Trophoblast cell (in vitro differentiated cells and primary cell): Measurements from ENCODE around the gene NUP153.

Experiments used
- DNase-seq, 2 donors: peaks; one replicate each; pipeline ENCODE4 v3.0.0-alpha.2; 2016
- H2AFZ ChIP-seq: 2 replicates; pipeline ENCODE4 v1.6.1; 2013; ENCODE audit warnings: low read length, moderate library complexity, mild to moderate bottlenecking; ENCODE audit not compliant: insufficient read depth, poor library complexity
- H2AK5ac ChIP-seq: 2 replicates; pipeline ENCODE4 v1.6.1; 2013; ENCODE audit warnings: mild to moderate bottlenecking, low read length
- H2BK120ac ChIP-seq: 2 replicates; pipeline ENCODE4 v1.6.1; 2013; ENCODE audit warnings: low read length, mild to moderate bottlenecking, moderate library complexity; ENCODE audit not compliant: insufficient read depth, poor library complexity
- H2BK12ac ChIP-seq: 2 replicates; pipeline ENCODE4 v1.6.1; 2013; ENCODE audit warnings: mild to moderate bottlenecking, low read length, moderate library complexity
- H2BK5ac ChIP-seq: 2 replicates; pipeline ENCODE4 v1.6.1; 2013; ENCODE audit warnings: low read length, low read depth, moderate library complexity, mild to moderate bottlenecking; ENCODE audit not compliant: poor library complexity
- H3K14ac ChIP-seq: 2 replicates; pipeline ENCODE4 v1.6.1; 2013; ENCODE audit warnings: mild to moderate bottlenecking, low read length
- H3K18ac ChIP-seq: 2 replicates; pipeline ENCODE4 v1.6.1; 2013; ENCODE audit warnings: mild to moderate bottlenecking, low read length
- H3K23ac ChIP-seq: 2 replicates; pipeline ENCODE4 v1.6.1; 2013; ENCODE audit warnings: low read length
- H3K27ac ChIP-seq: 2 replicates; pipeline ENCODE4 v1.5.1; 2013; ENCODE audit warnings: low read depth, mild to moderate bottlenecking, inconsistent platforms, low read length, moderate library complexity
- H3K27me3 ChIP-seq: 2 replicates; pipeline ENCODE4 v1.6.1; 2013; ENCODE audit warnings: inconsistent platforms, mild to moderate bottlenecking, low read length, moderate library complexity; ENCODE audit not compliant: insufficient read depth
- H3K36me3 ChIP-seq, 2 experiments: 1 replicate in 1 of 2; 2 replicates in 1 of 2; pipeline ENCODE4 v1.6.1; 2013; ENCODE audit warnings: low read length in 2 of 2, mild to moderate bottlenecking in 2 of 2, moderate library complexity in 1 of 2; ENCODE audit not compliant: insufficient read depth in 2 of 2, control insufficient read depth in 1 of 2
- H3K4ac ChIP-seq: 2 replicates; pipeline ENCODE4 v1.6.1; 2013; ENCODE audit warnings: low read depth, mild to moderate bottlenecking, low read length, moderate library complexity
- H3K4me1 ChIP-seq, 2 experiments: 1 replicate in 1 of 2; 2 replicates in 1 of 2; pipeline ENCODE4 v1.6.1; 2013; ENCODE audit warnings: low read length in 2 of 2, mild to moderate bottlenecking in 2 of 2, moderate library complexity in 1 of 2; ENCODE audit not compliant: insufficient read depth in 2 of 2, control insufficient read depth in 1 of 2
- H3K4me2 ChIP-seq: 2 replicates; pipeline ENCODE4 v1.6.1; 2013; ENCODE audit warnings: inconsistent platforms, mild to moderate bottlenecking, low read length, moderate library complexity
- H3K4me3 ChIP-seq: 2 replicates; pipeline ENCODE4 v1.5.1; 2013; ENCODE audit warnings: mild to moderate bottlenecking, low read depth, low read length, inconsistent platforms
- H3K79me1 ChIP-seq: one replicate; pipeline ENCODE4 v1.6.1; 2013; ENCODE audit warnings: low read length
- H3K79me2 ChIP-seq: 2 replicates; pipeline ENCODE4 v1.6.1; 2013; ENCODE audit warnings: low read length, mild to moderate bottlenecking; ENCODE audit not compliant: control insufficient read depth, insufficient read depth, poor library complexity
- H3K9ac ChIP-seq: 2 replicates; pipeline ENCODE4 v1.6.1; 2013; ENCODE audit warnings: mild to moderate bottlenecking, low read length
- H3K9me3 ChIP-seq: 2 replicates; pipeline ENCODE4 v1.6.1; 2013; ENCODE audit warnings: low read depth, mild to moderate bottlenecking, control low read depth, inconsistent platforms, low read length; ENCODE audit not compliant: insufficient read depth
- H4K12ac ChIP-seq: 2 replicates; pipeline ENCODE4 v1.6.1; 2013; ENCODE audit warnings: low read depth, mild to moderate bottlenecking, low read length, moderate library complexity
- H4K8ac ChIP-seq: 2 replicates; pipeline ENCODE4 v1.6.1; 2013; ENCODE audit warnings: low read depth, mild to moderate bottlenecking, low read length, moderate library complexity
- H4K91ac ChIP-seq: one replicate; pipeline ENCODE4 v1.6.1; 2013; ENCODE audit warnings: low read depth, mild to moderate bottlenecking, low read length, moderate library complexity
- WGBS: extraction: QIAGEN DNeasy Blood & Tissue Kit; methylation state at CpG from one replicate; pipeline ENCODE4 v1.1.7; 2013; ENCODE audit warnings: missing lambda C conversion rate; ENCODE audit not compliant: insufficient read length, insufficient coverage; ENCODE audit errors: extremely low coverage; 5-methylcytosine and 5-hydroxymethylcytosine counted together

Gene NUP153

DNA sequence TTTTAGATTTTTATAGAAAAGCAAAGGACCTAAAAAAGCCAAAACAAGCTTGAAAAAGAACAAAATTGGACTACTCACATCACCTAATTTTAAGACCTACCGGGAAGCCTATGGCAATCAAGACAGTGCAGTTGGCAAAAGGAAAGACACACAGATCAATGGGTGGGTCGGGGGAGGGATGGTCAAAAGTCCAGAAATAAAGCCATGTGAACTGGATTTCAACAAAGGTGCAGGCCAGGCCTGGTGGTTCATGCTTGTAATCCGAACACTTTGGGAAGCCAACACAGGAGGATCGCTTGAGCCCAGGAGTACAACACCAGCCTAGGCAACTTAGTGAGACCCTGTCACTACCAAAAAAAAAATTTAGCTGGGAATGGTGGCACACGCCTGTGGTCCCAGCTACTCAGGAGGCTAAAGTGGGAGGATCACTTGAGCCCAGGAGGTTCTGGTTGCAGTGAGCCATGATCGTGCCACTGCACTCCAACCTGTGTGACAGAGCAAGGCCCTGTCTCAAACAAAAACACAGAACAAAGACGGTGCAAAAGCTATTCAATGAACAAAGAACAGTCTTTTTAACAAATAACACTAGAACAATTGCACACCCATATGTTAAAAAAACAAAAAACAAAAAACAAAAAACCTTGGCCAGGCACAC is 34.5 kb downstream of the NUP153 start:
- Histone ChIP-seq H3K4me3 (no peak overlapping the region), H3K4me2 (no peak overlapping the region), H3K79me2 (peaks cover 2% of the 10 kb centered on the region), H2BK5ac (no peak overlapping the region), H2BK120ac (no peak overlapping the region), H4K91ac (no peak overlapping the region), H3K4me1 (peaks cover 0 to 1% of the 10 kb centered on the region in 2 experiments), H4K12ac (no peak overlapping the region), H3K4ac (no peak overlapping the region), H3K14ac (no peak overlapping the region), H3K27me3 (no peaks in the 10 kb centered on the region), H3K9ac (no peak overlapping the region), H4K8ac (no peak overlapping the region), H2BK12ac (no peak overlapping the region), H2AK5ac (no peak overlapping the region), H2AFZ (no peak overlapping the region), H3K79me1 (no peaks in the 10 kb centered on the region), H3K27ac (no peak overlapping the region), H3K18ac (no peak overlapping the region), H3K9me3 (no peaks in the 10 kb centered on the region), H3K23ac (no peak overlapping the region), H3K36me3 (peaks cover 32 to 37% of the 10 kb centered on the region in 2 experiments)
- DNase-seq: no peak
- no CpG with 5 or more reads among the region's 7 CpGs for WGBS

GRCh38 chr6:17666646-17667045 is 40.1 kb downstream of the NUP153 start:
- Histone ChIP-seq H3K4me3 (no peak overlapping the region), H2BK5ac (no peak overlapping the region), H3K18ac (no peak overlapping the region), H3K27ac (no peak overlapping the region), H2AFZ (no peak overlapping the region), H3K4ac (no peak overlapping the region), H3K9me3 (no peaks in the 10 kb centered on the region), H3K4me2 (no peak overlapping the region), H3K9ac (no peak overlapping the region), H4K91ac (no peak overlapping the region), H3K79me2 (no peaks in the 10 kb centered on the region), H4K12ac (no peak overlapping the region), H3K4me1 (no peaks in the 10 kb centered on the region), H3K79me1 (no peaks in the 10 kb centered on the region), H3K14ac (no peak overlapping the region), H3K27me3 (no peaks in the 10 kb centered on the region), H2BK120ac (no peak overlapping the region), H3K36me3 (peaks cover 24 to 30% of the 10 kb centered on the region in 2 experiments), H2AK5ac (no peak overlapping the region), H4K8ac (no peak overlapping the region), H3K23ac (no peak overlapping the region), H2BK12ac (no peak overlapping the region)
- DNase-seq: no peak
- WGBS: no CpG with 5 or more reads among the region's 1 CpG

GRCh38 chr6:17665132-17665531 is 41.6 kb downstream of the NUP153 start:
- Histone ChIP-seq H4K8ac (no peak overlapping the region), H3K18ac (no peak overlapping the region), H2BK5ac (no peak overlapping the region), H2AFZ (no peak overlapping the region), H3K27ac (no peak overlapping the region), H3K27me3 (no peaks in the 10 kb centered on the region), H2AK5ac (no peak overlapping the region), H4K91ac (no peak overlapping the region), H3K79me1 (no peaks in the 10 kb centered on the region), H3K79me2 (no peaks in the 10 kb centered on the region), H3K4me3 (no peak overlapping the region), H3K9ac (no peak overlapping the region), H2BK12ac (no peak overlapping the region), H3K4me1 (no peaks in the 10 kb centered on the region), H3K4ac (no peak overlapping the region), H4K12ac (no peak overlapping the region), H3K4me2 (no peak overlapping the region), H3K36me3 (peaks cover 26 to 35% of the 10 kb centered on the region in 2 experiments), H3K23ac (no peak overlapping the region), H3K9me3 (no peaks in the 10 kb centered on the region), H3K14ac (no peak overlapping the region), H2BK120ac (no peak overlapping the region)
- no CpG with 5 or more reads among the region's 1 CpG for WGBS
- no peak for DNase-seq

- Histone ChIP-seq H3K23ac (no peak overlapping the region), H2AFZ (no peak overlapping the region), H4K91ac (no peak overlapping the region), H4K12ac (no peak overlapping the region), H3K79me1 (no peaks in the 10 kb centered on the region), H3K79me2 (no peaks in the 10 kb centered on the region), H3K9me3 (no peaks in the 10 kb centered on the region), H3K18ac (no peak overlapping the region), H3K14ac (no peak overlapping the region), H3K4ac (no peak overlapping the region), H3K27ac (no peak overlapping the region), H4K8ac (no peak overlapping the region), H3K4me3 (no peak overlapping the region), H3K4me2 (no peak overlapping the region), H2BK12ac (no peak overlapping the region), H3K9ac (no peak overlapping the region), H3K27me3 (no peaks in the 10 kb centered on the region), H2BK120ac (no peak overlapping the region), H3K36me3 (peaks cover 17 to 30% of the 10 kb centered on the region in 2 experiments), H2AK5ac (no peak overlapping the region), H3K4me1 (no peaks in the 10 kb centered on the region), H2BK5ac (no peak overlapping the region)
- no peak for DNase-seq
- no CpG with 5 or more reads among the region's 4 CpGs for WGBS
Measured at GRCh38 chr6:17663226-17663625, 43.5 kb downstream of the NUP153 start.
